GM04503 (cell line): ENCODE data around the gene ELK3.

ENCODE experiments used
- DNase-seq: peaks from one replicate; pipeline ENCODE4 v3.0.0-alpha.2; 2012; ENCODE audit warnings: low read depth

The ELK3 gene

GRCh38 chr12:96189781-96190180, 4.4 kb upstream of the ELK3 start:
- no peak for DNase-seq

DNA sequence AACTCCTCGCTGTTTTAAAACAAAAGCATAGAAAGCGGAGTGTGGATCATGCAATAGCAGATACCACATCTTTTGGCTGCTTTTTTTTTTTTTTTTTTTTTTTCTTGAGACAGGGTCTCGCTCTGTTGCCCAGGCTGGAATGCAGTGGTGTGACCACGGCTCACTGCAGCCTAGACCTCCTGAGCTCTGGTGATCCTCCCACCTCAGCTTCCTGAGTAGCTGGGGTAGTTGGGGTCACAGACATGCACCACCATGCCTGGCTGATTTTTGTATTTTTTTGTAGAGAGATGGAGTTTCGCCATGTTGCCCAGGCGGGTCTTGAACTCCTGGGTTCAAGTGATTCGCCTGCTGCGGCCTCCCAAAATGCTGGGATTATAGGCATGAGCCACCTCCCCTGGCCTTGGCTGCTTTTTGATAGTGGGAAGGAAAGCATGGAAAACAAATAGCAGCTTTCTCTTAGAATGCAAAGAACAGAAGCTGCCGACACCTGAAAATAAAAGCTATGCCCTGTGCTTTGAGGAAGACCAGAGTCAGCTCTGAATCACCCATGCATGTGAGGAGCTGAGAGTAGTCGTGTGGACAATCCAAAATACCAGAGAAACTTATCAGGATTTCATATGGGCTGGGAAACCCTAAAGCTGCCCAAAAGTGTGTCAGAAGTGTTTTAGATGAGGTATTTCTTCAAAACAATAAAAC, 3.6 kb upstream of the ELK3 start:
- no peak for DNase-seq

- no peak for DNase-seq
These were observed 1.1 kb upstream of the ELK3 start for GRCh38 chr12:96192926-96193573.

DNA sequence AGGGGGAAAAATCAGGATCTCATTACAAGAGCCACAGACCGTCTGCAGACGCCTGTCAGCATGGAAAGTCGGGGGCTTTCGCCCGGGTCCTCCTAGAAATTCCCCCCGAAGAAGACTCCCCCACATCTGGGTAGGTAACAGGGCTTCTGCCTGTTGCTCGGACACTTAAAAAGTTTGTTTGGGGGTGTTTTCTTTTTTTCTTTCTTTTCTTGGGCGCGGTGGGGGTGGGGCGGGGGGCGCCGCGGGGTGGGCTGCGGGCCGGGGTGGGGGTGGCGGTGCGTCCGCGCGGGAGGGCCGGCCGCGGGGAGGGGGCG, 358 bp downstream of the ELK3 start:
- no peak for DNase-seq

DNA sequence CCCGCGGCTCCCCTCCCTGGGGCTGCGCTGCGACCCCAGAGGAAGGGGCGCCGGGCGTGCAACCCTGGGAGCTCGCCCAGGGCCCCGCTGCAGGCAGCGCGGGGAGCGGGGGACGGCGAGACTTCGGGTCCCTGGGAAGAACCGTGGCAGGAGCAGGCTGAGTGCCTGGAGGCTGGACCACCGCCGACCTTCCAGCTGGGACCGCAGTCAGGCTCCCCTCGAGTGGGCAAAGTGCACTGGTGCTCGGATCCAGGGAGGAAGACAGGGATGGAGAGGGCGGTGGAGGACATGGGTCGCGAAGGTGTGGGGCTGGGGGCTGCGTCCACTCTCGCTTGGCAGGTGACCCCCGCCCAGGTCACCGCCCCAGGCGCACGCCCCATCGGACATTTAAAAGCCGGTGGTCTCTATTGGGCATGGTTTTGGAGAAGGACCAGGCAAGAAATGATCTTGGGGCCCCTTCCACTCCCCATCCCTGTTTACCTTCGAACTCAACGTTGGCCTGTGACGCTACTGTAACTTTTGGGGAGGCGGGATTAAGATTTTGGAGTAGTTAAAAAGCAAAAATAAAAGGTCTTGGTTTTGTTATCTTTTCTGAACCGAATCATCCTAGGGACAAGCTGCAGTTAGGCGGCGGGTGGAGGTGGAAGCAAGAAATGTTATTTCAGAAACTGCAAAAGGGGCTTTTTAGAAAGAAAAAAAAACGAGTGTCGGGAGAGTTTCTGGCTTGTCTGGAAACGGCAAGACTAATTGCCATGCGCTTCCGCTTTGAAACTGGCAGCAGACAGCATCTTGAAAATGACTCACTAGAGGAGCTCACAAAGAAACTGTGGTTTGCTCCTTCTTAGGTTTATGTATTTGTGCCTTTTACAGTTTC, 1.0 kb downstream of the ELK3 start:
- no peak for DNase-seq

- no peak for DNase-seq
These were observed 1.8 kb downstream of the ELK3 start for GRCh38 chr12:96195845-96196451.

GRCh38 chr12:96196781-96197180, 2.6 kb downstream of the ELK3 start:
- DNase-seq = no peak

DNA sequence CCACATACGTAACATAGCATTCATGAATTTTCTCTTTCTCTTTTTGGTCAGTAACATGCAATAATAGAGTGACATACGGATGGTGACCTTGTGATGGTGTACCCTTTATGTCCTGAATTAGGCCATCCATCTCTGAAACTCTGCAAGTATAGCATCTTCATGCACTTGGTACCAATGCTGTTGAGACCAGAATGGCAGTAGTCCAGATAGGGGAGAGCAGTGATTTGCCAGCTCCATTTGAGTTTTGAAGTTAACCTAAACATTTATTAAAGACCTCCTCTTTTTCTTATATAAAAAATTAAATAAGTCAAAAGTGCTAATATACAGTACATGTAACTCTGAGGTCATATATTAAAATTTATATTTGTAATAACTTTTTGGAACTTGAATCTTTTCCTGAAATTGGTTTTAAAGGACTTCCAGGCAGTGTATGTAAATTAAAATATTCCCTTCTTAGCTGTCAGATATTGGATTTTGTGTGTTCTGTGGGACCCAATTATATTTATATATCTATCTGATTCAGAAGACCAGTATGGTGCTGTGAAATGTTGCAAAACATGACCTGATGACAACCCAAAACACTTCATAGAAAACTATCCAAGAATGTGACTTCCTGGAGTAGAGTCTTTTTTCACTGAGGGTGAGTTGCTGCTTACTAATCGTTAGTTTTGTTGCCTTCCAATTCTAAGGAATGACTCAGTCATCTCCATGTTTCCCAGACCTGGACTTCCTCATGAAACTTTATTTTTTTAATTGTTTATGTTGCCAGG, 3.5 kb downstream of the ELK3 start:
- peak; percentile 98 for DNase-seq

GRCh38 chr12:96198965-96199364, 4.8 kb downstream of the ELK3 start:
- peak; percentile 95 for DNase-seq

GRCh38 chr12:96199464-96199863, 5.3 kb downstream of the ELK3 start:
- no peak for DNase-seq

GRCh38 chr12:96201272-96202227, 7.4 kb downstream of the ELK3 start:
- no peak for DNase-seq

DNA sequence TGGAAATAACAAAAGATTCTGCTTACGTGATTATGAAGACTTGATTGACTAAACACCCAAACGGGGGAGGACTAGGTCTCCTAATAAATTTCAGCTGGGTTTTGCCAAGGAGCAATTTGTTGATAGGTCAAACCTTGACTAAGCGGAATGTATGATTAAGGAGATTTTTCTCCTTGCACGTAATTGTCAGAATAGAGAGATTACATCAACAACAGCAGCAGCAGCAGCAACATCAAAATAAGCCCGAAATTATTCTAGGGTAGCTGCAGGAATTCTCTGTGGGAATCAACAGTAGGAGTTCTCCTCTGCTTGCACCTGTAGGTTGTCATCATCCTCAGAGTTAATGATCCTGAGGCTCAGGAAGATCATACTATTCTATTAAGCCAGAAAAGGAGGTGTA, 10.2 kb downstream of the ELK3 start:
- no peak for DNase-seq

- no peak for DNase-seq
These were observed 11.7 kb downstream of the ELK3 start for GRCh38 chr12:96205908-96206307.

- no peak for DNase-seq
These were observed 12.9 kb downstream of the ELK3 start for GRCh38 chr12:96206936-96207662.

GRCh38 chr12:96208346-96208745, 14.2 kb downstream of the ELK3 start:
- DNase-seq = peak; percentile 82

DNA sequence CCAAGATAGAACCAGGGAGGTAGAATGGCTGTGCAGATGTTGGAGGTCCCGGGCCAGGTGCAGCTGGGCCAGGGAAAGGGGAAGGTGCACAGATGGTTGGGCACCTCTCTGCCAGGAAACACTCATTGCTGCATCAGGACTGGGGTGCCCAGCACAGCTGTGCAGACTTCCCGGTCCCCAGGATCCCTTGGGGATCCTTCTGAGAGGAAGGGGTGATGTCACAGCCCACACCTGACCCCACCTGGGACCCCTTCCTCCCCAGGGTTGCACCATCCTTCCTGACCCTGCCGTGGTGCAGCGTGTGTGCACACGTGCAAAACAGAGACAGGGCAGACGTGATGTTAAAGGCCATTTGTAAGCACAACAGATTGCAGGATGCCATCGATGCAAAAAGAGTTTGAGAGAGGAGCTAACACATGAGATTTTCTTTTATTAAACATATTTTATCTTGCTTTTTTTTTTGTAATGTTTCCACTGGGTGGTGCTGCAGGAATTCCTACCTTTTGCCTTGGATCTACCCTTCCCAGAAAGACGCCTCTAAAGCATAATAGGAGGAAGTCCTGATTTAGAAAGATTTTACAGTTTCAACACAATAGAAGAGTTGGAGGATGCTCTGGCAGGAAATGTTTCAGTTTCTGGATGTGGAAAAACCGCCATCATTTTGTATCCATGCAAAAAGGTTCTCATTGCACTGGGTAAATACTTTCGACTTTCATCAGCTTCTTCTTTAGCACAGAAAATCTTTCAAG, 14.8 kb downstream of the ELK3 start:
- no peak for DNase-seq

DNA sequence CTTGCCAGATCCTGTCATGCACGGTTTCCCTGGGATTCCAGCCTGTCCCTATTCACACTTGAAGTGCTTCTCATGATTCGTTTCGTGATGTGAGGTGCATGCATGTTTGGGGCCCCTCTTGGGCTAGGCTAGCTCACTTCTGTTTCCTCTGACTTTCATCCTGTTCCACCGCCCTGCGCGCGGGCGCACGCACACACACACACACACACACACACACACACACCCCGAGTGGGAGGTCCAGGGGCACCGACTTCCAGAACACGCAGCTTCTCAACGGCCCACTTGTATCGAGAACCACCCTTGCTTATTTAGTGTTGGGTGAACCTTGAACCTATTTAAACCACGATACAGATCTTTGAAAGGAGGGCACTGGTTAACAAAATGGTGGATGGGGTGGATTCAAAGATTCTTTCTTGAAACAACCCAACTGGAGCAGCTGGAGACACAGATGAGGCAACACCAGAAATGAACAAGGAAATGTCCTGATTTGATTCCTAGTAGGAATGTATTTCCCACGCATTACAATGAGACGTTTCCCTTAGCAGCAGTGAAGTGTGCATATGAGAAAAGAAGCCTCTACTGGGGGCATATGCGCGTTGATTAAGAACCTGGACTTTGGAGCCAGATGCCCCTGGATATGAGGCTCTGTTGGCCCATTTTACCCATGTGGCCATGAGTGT, 16.3 kb downstream of the ELK3 start:
- no peak for DNase-seq

- DNase-seq = no peak
These were observed 17.8 kb downstream of the ELK3 start for GRCh38 chr12:96211988-96212387.
